Measurements from ENCODE around the gene FBLIM1.

Gene FBLIM1

GRCh38 chr1:15797614-15798390 is 39.2 kb downstream of the FBLIM1 start (continued):
- no peak for TF ChIP-seq PATZ1 (tag by site-specific recombination; IDR thresholded peaks at IDR 0.05)
- TF ChIP-seq ZNF404 (tag by site-specific recombination; IDR thresholded peaks at IDR 0.05) = no peak
- no peak for TF ChIP-seq ZNF311 (tag by site-specific recombination; IDR thresholded peaks at IDR 0.05; ENCODE audit: borderline replicate concordance)
- no peak for TF ChIP-seq PRDM6 (tag by site-specific recombination; IDR thresholded peaks at IDR 0.05)
- TF ChIP-seq EGR2 (tag by site-specific recombination; IDR thresholded peaks at IDR 0.05; ENCODE audit: low read depth) = peak; percentile 76; the same call in 1 of the 2 replicates
- TF ChIP-seq, protein P1, sequence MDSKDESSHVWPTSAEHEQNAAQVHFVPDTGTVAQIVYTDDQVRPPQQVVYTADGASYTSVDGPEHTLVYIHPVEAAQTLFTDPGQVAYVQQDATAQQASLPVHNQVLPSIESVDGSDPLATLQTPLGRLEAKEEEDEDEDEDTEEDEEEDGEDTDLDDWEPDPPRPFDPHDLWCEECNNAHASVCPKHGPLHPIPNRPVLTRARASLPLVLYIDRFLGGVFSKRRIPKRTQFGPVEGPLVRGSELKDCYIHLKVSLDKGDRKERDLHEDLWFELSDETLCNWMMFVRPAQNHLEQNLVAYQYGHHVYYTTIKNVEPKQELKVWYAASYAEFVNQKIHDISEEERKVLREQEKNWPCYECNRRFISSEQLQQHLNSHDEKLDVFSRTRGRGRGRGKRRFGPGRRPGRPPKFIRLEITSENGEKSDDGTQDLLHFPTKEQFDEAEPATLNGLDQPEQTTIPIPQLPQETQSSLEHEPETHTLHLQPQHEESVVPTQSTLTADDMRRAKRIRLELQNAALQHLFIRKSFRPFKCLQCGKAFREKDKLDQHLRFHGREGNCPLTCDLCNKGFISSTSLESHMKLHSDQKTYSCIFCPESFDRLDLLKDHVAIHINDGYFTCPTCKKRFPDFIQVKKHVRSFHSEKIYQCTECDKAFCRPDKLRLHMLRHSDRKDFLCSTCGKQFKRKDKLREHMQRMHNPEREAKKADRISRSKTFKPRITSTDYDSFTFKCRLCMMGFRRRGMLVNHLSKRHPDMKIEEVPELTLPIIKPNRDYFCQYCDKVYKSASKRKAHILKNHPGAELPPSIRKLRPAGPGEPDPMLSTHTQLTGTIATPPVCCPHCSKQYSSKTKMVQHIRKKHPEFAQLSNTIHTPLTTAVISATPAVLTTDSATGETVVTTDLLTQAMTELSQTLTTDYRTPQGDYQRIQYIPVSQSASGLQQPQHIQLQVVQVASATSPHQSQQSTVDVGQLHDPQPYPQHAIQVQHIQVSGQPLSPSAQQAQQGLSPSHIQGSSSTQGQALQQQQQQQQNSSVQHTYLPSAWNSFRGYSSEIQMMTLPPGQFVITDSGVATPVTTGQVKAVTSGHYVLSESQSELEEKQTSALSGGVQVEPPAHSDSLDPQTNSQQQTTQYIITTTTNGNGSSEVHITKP (tag by site-specific recombination; IDR thresholded peaks at IDR 0.05) = no peak
- TF ChIP-seq ZNF138 (tag by site-specific recombination; IDR thresholded peaks at IDR 0.05; ENCODE audit: borderline replicate concordance) = no peak
- TF ChIP-seq ZNF600 (tag by site-specific recombination; IDR thresholded peaks at IDR 0.05) = 0 out of 2 replicates have a peak, but pooled peaks have one; percentile 10
- TF ChIP-seq ZNF26 (tag by site-specific recombination; IDR thresholded peaks at IDR 0.05) = no peak
- TF ChIP-seq, protein P2, sequence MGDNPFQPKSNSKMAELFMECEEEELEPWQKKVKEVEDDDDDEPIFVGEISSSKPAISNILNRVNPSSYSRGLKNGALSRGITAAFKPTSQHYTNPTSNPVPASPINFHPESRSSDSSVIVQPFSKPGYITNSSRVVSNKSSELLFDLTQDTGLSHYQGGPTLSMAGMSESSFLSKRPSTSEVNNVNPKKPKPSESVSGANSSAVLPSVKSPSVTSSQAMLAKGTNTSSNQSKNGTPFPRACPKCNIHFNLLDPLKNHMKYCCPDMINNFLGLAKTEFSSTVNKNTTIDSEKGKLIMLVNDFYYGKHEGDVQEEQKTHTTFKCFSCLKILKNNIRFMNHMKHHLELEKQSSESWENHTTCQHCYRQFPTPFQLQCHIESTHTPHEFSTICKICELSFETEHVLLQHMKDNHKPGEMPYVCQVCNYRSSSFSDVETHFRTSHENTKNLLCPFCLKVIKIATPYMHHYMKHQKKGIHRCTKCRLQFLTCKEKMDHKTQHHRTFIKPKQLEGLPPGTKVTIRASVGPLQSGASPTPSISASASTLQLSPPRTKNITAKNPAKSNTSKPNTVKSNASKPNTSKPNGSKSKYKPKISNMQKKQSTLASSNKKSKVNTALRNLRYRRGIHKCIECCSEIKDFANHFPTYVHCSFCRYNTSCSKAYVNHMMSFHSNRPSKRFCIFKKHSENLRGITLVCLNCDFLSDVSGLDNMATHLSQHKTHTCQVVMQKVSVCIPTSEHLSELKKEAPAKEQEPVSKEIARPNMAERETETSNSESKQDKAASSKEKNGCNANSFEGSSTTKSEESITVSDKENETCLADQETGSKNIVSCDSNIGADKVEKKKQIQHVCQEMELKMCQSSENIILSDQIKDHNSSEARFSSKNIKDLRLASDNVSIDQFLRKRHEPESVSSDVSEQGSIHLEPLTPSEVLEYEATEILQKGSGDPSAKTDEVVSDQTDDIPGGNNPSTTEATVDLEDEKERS (tag by site-specific recombination; IDR thresholded peaks at IDR 0.05) = no peak

Measured in HEK293 (cell line).